ENCODE measurements around the gene ADARB2.
"Not testable (repeated sequence)": the region's sequence is repeated elsewhere in the genome, so short reads cannot be mapped to it uniquely, and the experiment has no call there.

The ADARB2 gene

GRCh38 chr10:1255118-1255517 is 482.2 kb downstream of the ADARB2 start:
- FAIRE-seq (no peak), DNase-seq (ENCODE audit: insufficient read length, low spot score) (no peak)
- TF ChIP-seq POLR2AphosphoS5 (IDR thresholded peaks at IDR 0.05; ENCODE audit: low read depth, low read length) (no peak), SPI1 (IDR thresholded peaks at IDR 0.05; ENCODE audit: low read depth, low read length) (no peak), PAX5 (IDR thresholded peaks at IDR 0.05; ENCODE audit: insufficient read depth, low read length, severe bottlenecking) (no peak), POU2F2 (IDR thresholded peaks at IDR 0.05; ENCODE audit: low read depth, low read length) (no peak), POLR2A (IDR thresholded peaks at IDR 0.05; ENCODE audit: low read depth, low read length) (no peak), TAF1 (IDR thresholded peaks at IDR 0.05; ENCODE audit: low read depth, low read length) (no peak)

GRCh38 chr10:1253523-1254353 is 483.6 kb downstream of the ADARB2 start:
- FAIRE-seq = peak; percentile 57
- no peak for DNase-seq (ENCODE audit: insufficient read length, low spot score)
- TF ChIP-seq POU2F2 (IDR thresholded peaks at IDR 0.05; ENCODE audit: low read depth, low read length) (0 out of 2 replicates have a peak, but pooled peaks have one; percentile 28), POLR2A (IDR thresholded peaks at IDR 0.05; ENCODE audit: low read depth, low read length) (no peak)

DNA sequence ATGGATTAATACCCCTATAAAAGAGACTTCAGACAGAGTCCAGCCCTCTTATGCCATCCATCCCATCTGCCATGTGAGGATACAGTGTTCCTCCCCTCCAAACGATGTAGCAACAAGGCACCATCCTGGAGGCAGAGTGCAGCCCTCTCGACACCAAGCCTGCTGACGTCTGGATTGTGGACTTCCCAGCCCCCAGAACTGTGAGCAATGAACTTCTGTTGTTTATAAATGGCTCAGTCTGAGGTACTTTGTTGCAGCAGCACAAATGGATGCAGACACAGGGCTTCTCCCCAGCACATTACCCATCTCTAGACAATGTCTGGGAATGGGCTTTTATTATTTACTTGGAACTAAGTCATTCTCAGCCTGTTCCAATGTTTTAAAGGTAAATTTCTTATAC is 485.6 kb downstream of the ADARB2 start:
- FAIRE-seq (no peak), DNase-seq (ENCODE audit: insufficient read length, low spot score) (no peak)
- TF ChIP-seq SPI1 (IDR thresholded peaks at IDR 0.05; ENCODE audit: low read depth, low read length) (no peak), POLR2AphosphoS5 (IDR thresholded peaks at IDR 0.05; ENCODE audit: low read depth, low read length) (no peak), POU2F2 (IDR thresholded peaks at IDR 0.05; ENCODE audit: low read depth, low read length) (no peak), PAX5 (IDR thresholded peaks at IDR 0.05; ENCODE audit: insufficient read depth, low read length, severe bottlenecking) (no peak), POLR2A (IDR thresholded peaks at IDR 0.05; ENCODE audit: low read depth, low read length) (no peak), TAF1 (IDR thresholded peaks at IDR 0.05; ENCODE audit: low read depth, low read length) (no peak)

DNA sequence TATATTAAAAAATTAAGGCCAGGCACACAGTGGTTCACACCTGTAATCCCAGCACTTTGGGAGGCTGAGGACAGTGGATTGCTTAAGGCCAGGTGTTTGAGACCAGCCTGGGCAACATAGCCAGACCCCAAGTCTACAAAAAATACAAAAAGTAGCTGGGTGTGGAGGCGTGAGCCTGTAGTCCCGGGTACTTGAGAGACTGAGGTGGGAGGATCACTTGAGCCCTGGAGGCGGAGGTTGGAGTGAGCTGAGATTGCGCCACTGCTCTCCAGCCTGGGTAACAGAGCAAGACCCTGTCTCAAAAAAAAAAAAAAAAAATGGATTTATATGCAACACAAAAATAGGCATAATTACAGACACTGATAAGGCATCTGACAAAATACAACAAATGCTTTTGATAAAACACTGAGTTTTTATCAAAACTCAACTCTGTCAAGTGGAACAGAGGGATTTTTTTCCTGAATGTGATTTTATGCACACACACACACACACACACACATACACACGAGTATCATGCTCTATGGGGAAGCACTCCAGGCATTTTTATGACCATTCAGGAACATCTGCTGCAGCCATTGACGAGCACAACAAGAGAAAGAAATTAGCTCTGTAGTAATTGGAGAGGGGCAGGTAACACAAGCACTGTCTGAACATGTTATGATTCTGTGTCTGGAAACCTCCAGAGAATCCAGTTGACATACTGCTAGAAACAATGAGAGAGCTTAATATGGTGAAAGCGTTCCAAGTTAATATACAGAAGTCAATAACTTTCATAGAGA is 488.0 kb downstream of the ADARB2 start:
- FAIRE-seq (no peak), DNase-seq (ENCODE audit: insufficient read length, low spot score) (no peak)
- no peak for TF ChIP-seq SPI1 (IDR thresholded peaks at IDR 0.05; ENCODE audit: low read depth, low read length)
- TF ChIP-seq TAF1 (IDR thresholded peaks at IDR 0.05; ENCODE audit: low read depth, low read length) = no peak
- no peak for TF ChIP-seq POU2F2 (IDR thresholded peaks at IDR 0.05; ENCODE audit: low read depth, low read length)
- TF ChIP-seq PAX5 (IDR thresholded peaks at IDR 0.05; ENCODE audit: insufficient read depth, low read length, severe bottlenecking) = no peak
- no peak for TF ChIP-seq POLR2AphosphoS5 (IDR thresholded peaks at IDR 0.05; ENCODE audit: low read depth, low read length)
- no peak for TF ChIP-seq POLR2A (IDR thresholded peaks at IDR 0.05; ENCODE audit: low read depth, low read length)

DNA sequence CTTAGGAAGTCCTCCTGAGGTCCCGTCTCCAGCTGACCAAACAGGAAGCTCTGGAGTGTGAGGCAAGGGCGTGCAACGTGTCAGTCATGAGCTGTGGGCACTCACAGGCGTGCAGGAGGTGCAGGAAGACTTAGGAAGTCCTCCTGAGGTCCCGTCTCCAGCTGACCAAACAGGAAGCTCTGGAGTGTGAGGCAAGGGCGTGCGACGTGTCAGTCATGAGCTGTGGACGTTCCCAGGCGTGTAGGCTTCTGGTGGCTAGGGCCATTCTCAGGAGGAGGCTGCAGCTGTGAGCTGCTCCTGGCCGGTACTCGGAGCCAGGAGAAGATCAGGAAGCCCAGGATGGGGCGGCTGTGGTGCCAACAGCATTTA is 489.1 kb downstream of the ADARB2 start:
- not testable (repeated sequence) for DNase-seq (ENCODE audit: insufficient read length, low spot score); FAIRE-seq

DNA sequence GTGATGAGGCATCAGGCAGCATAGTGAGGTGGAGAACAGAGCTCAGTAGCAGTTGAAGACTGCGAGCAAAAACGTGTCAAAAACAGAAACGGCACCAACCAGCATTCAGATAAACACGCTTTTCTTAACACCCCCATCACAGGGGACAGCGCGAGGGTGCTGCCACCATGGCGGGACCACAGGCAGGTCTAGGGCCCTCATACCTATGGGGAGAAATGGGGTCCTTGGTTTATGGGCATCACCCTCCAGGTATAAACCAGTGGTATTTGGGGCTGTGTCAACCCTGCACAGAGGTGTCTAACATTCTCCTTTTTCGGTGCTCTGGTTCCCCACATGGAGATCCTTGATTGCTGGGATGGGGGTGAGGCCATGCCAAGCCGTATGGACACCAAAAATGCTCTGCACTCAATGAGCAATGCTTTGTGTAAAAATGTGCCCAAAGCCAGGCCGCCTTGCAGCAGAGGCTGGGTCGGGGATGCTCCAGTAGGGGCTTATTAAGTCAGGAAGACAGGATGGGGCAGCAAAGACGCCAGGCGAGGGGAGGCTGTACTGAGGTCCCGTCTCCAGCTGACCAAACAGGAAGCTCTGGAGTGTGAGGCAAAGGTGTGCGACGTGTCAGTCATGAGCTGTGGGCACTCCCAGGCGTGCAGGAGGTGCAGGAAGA is 489.6 kb downstream of the ADARB2 start:
- DNase-seq (ENCODE audit: insufficient read length, low spot score) = no peak
- FAIRE-seq = no peak
- TF ChIP-seq PAX5 (IDR thresholded peaks at IDR 0.05; ENCODE audit: insufficient read depth, low read length, severe bottlenecking) (no peak), SPI1 (IDR thresholded peaks at IDR 0.05; ENCODE audit: low read depth, low read length) (no peak), POLR2A (IDR thresholded peaks at IDR 0.05; ENCODE audit: low read depth, low read length) (no peak), POLR2AphosphoS5 (IDR thresholded peaks at IDR 0.05; ENCODE audit: low read depth, low read length) (no peak), TAF1 (IDR thresholded peaks at IDR 0.05; ENCODE audit: low read depth, low read length) (no peak), POU2F2 (IDR thresholded peaks at IDR 0.05; ENCODE audit: low read depth, low read length) (no peak)

GRCh38 chr10:1244493-1244892 is 492.8 kb downstream of the ADARB2 start:
- no peak for DNase-seq (ENCODE audit: insufficient read length, low spot score)
- TF ChIP-seq POU2F2 (IDR thresholded peaks at IDR 0.05; ENCODE audit: low read depth, low read length) (no peak), PAX5 (IDR thresholded peaks at IDR 0.05; ENCODE audit: insufficient read depth, low read length, severe bottlenecking) (no peak), POLR2AphosphoS5 (IDR thresholded peaks at IDR 0.05; ENCODE audit: low read depth, low read length) (no peak), SPI1 (IDR thresholded peaks at IDR 0.05; ENCODE audit: low read depth, low read length) (no peak), TAF1 (IDR thresholded peaks at IDR 0.05; ENCODE audit: low read depth, low read length) (no peak), POLR2A (IDR thresholded peaks at IDR 0.05; ENCODE audit: low read depth, low read length) (no peak)
- FAIRE-seq = no peak

DNA sequence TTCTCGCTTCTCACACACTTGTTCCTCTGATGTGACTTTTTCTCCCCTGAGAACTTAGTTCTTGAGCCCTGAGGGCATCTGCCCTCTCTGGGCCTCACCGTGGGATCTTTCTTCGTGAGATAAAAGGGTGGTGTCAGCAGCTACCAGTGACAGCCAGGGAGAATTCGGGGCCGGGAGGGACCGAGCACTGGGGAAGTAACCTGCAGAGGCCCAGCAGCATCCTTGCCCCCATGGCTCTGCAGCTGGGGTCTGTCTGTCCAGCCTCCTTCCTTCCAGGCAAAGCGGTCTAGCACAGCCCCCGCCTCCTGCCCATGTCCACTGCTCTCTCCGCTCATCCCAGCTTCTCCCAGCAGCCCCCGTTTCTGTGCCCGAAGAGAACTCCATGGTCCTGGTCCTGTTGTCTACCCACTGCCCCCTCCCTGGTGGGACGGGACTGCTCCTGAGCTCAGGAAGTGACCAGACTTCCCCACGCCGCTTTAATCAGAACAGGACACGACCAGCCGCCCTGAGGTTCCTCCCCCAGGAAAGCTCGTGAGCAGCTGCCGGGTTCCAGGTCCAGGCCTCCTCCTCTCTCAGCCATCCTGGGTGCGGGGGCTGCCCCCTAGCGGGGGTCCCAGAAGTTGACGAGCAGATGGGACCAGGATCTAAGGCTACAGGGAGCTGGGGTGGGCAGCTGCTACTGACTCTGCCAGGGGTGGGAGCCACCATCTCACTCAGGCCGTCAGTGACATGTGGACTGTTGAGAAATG is 493.7 kb downstream of the ADARB2 start:
- DNase-seq (ENCODE audit: insufficient read length, low spot score) = no peak
- TF ChIP-seq POLR2AphosphoS5 (IDR thresholded peaks at IDR 0.05; ENCODE audit: low read depth, low read length) (no peak), TAF1 (IDR thresholded peaks at IDR 0.05; ENCODE audit: low read depth, low read length) (no peak)
- no peak for FAIRE-seq

- FAIRE-seq (no peak), DNase-seq (ENCODE audit: insufficient read length, low spot score) (no peak)
Measured at GRCh38 chr10:1242975-1243374, 494.4 kb downstream of the ADARB2 start.

More at GRCh38 chr10:1242975-1243374, 494.4 kb downstream of the ADARB2 start:
- no peak for TF ChIP-seq POU2F2 (IDR thresholded peaks at IDR 0.05; ENCODE audit: low read depth, low read length)
